H9 (cell line): ENCODE measurements around the gene TGFBRAP1. TPM values are rescaled to one million over a fixed set of nuclear protein-coding genes. Genes with fewer than 3 reads are reported as not detected.

Source experiments
- DNase-seq: peaks from one replicate; pipeline ENCODE4 v3.0.0-alpha.2; 2017
- H2AFZ ChIP-seq: one replicate; pipeline ENCODE4 v1.6.1; 2013; ENCODE audit warnings: mild to moderate bottlenecking, low read length, control low read depth, moderate library complexity
- H2AK5ac ChIP-seq: 2 replicates; pipeline ENCODE4 v1.6.1; 2013; ENCODE audit warnings: low read length, control low read depth, mixed read lengths; ENCODE audit not compliant: insufficient read length
- H2BK120ac ChIP-seq: one replicate; pipeline ENCODE4 v1.6.1; 2013; ENCODE audit warnings: low read depth, mild to moderate bottlenecking, low read length, control low read depth, inconsistent platforms; ENCODE audit not compliant: poor library complexity, severe bottlenecking
- H2BK12ac ChIP-seq: 2 replicates; pipeline ENCODE4 v1.6.1; 2013; ENCODE audit warnings: low read length, control low read depth, mixed read lengths, low read depth; ENCODE audit not compliant: insufficient read length
- H2BK15ac ChIP-seq: 2 replicates; pipeline ENCODE4 v1.6.1; 2013; ENCODE audit warnings: low read depth, low read length, control low read depth
- H2BK20ac ChIP-seq: one replicate; pipeline ENCODE4 v1.6.1; 2013; ENCODE audit warnings: low read depth, mild to moderate bottlenecking, low read length, control low read depth, inconsistent platforms; ENCODE audit not compliant: poor library complexity, severe bottlenecking
- H2BK5ac ChIP-seq: 2 replicates; pipeline ENCODE4 v1.6.1; 2013; ENCODE audit warnings: low read length, control low read depth, mixed read lengths; ENCODE audit not compliant: insufficient read length
- H3K14ac ChIP-seq: 2 replicates; pipeline ENCODE4 v1.6.1; 2013; ENCODE audit warnings: low read length, control low read depth; ENCODE audit not compliant: insufficient read depth
- H3K18ac ChIP-seq: 2 replicates; pipeline ENCODE4 v1.6.1; 2013; ENCODE audit warnings: low read depth, mild to moderate bottlenecking, mixed read lengths, low read length, control low read depth; ENCODE audit not compliant: insufficient read length
- H3K23ac ChIP-seq: 2 replicates; pipeline ENCODE4 v1.6.1; 2013; ENCODE audit warnings: low read length, control low read depth, mixed read lengths, low read depth; ENCODE audit not compliant: insufficient read length
- H3K23me2 ChIP-seq: 2 replicates; pipeline ENCODE4 v1.6.1; 2013; ENCODE audit warnings: low read depth, mild to moderate bottlenecking, mixed read lengths, low read length, control low read depth; ENCODE audit not compliant: insufficient read length, poor library complexity, severe bottlenecking
- H3K27ac ChIP-seq: 2 replicates; pipeline ENCODE4 v1.5.1; 2013; ENCODE audit warnings: low read length, control low read depth, mixed read lengths, low read depth; ENCODE audit not compliant: insufficient read length
- H3K27me3 ChIP-seq: 2 replicates; pipeline ENCODE4 v1.6.1; 2013; ENCODE audit warnings: low read length, control low read depth, inconsistent platforms; ENCODE audit not compliant: insufficient read depth
- H3K4ac ChIP-seq: 2 replicates; pipeline ENCODE4 v1.6.1; 2013; ENCODE audit warnings: low read depth, mild to moderate bottlenecking, control low read depth, inconsistent platforms, low read length, moderate library complexity
- H3K4me1 ChIP-seq: 2 replicates; pipeline ENCODE4 v1.6.1; 2013; ENCODE audit warnings: low read length, control low read depth, inconsistent platforms; ENCODE audit not compliant: insufficient read depth
- H3K4me2 ChIP-seq: 2 replicates; pipeline ENCODE4 v1.6.1; 2013; ENCODE audit warnings: low read length, control low read depth, mixed read lengths; ENCODE audit not compliant: insufficient read length, insufficient read depth
- H3K56ac ChIP-seq: 2 replicates; pipeline ENCODE4 v1.6.1; 2013; ENCODE audit warnings: low read depth, mild to moderate bottlenecking, mixed read lengths, low read length, control low read depth; ENCODE audit not compliant: insufficient read length
- H3K79me1 ChIP-seq: 2 replicates; pipeline ENCODE4 v1.6.1; 2013; ENCODE audit warnings: low read depth, mild to moderate bottlenecking, moderate library complexity, low read length, control low read depth, inconsistent platforms; ENCODE audit not compliant: insufficient read depth, poor library complexity, severe bottlenecking
- H3K79me2 ChIP-seq: 2 replicates; pipeline ENCODE4 v1.6.1; 2013; ENCODE audit warnings: low read length, control low read depth, inconsistent platforms; ENCODE audit not compliant: insufficient read depth
- H3K9ac ChIP-seq: 2 replicates; pipeline ENCODE4 v1.6.1; 2013; ENCODE audit warnings: low read length, control low read depth, mixed read lengths; ENCODE audit not compliant: insufficient read length; ENCODE audit errors: extremely low read depth
- H3K9me3 ChIP-seq: one replicate; pipeline ENCODE4 v1.6.1; 2013; ENCODE audit warnings: low read depth, low read length, inconsistent platforms; ENCODE audit not compliant: control insufficient read depth
- H3T11ph ChIP-seq: one replicate; pipeline ENCODE4 v1.6.1; 2013; ENCODE audit warnings: mild to moderate bottlenecking, low read length, control low read depth, inconsistent platforms
- H4K20me1 ChIP-seq: one replicate; pipeline ENCODE4 v1.6.1; 2013; ENCODE audit not compliant: control insufficient read depth, insufficient read length, insufficient read depth
- H4K5ac ChIP-seq: 2 replicates; pipeline ENCODE4 v1.6.1; 2013; ENCODE audit warnings: low read depth, mild to moderate bottlenecking, mixed read lengths, low read length, control low read depth; ENCODE audit not compliant: insufficient read length
- H4K8ac ChIP-seq: replicated peaks from 2 replicates; pipeline ENCODE4 v1.6.1; 2013; ENCODE audit warnings: low read length, control low read depth, mixed read lengths, low read depth; ENCODE audit not compliant: insufficient read length
- H4K91ac ChIP-seq: 2 replicates; pipeline ENCODE4 v1.6.1; 2013; ENCODE audit warnings: low read depth, mild to moderate bottlenecking, moderate library complexity, mixed read lengths, low read length, control low read depth; ENCODE audit not compliant: insufficient read length
- H3K27ac Mint-ChIP-seq, 3 experiments: 2 replicates in 2 of 3; 3 replicates in 1 of 3; pipeline ENCODE4 v1.8.0; 2020 to 2021; ENCODE audit warnings: mixed read lengths in 3 of 3, mild to moderate bottlenecking in 1 of 3, moderate library complexity in 1 of 3
- H3K27me3 Mint-ChIP-seq: 2 replicates; pipeline ENCODE4 v1.8.0; 2021; ENCODE audit warnings: low read depth, mild to moderate bottlenecking, moderate library complexity, mixed read lengths
- H3K36me3 Mint-ChIP-seq, 3 experiments: 2 replicates in 2 of 3; 3 replicates in 1 of 3; pipeline ENCODE4 v1.8.0; 2020 to 2021; ENCODE audit warnings: low read depth in 3 of 3, mixed read lengths in 3 of 3; ENCODE audit not compliant: insufficient read depth in 1 of 3
- H3K4me1 Mint-ChIP-seq, 2 experiments: 2 replicates each; pipeline ENCODE4 v1.8.0; 2020; ENCODE audit warnings: mixed read lengths in 2 of 2
- H3K4me3 Mint-ChIP-seq, 2 experiments: 2 replicates in 1 of 2; 3 replicates in 1 of 2; pipeline ENCODE4 v1.8.0; 2020 to 2021; ENCODE audit warnings: mild to moderate bottlenecking in 2 of 2, mixed read lengths in 2 of 2, moderate library complexity in 1 of 2
- H3K9me3 Mint-ChIP-seq, 2 experiments: 2 replicates in 1 of 2; 3 replicates in 1 of 2; pipeline ENCODE4 v1.8.0; 2020; ENCODE audit warnings: mild to moderate bottlenecking in 2 of 2, mixed read lengths in 2 of 2, moderate library complexity in 1 of 2
- CTCF ChIP-seq: fragments of 200-600 bp; sonication (generic); conservative IDR thresholded peaks from 3 replicates; pipeline ENCODE4 v1.8.0; 2021; ENCODE audit warnings: antibody characterized with exemption, mild to moderate bottlenecking
- WGBS: extraction: QIAGEN DNeasy Blood & Tissue Kit; methylation state at CpG from one replicate; pipeline ENCODE4 v1.1.7; 2013; ENCODE audit warnings: missing lambda C conversion rate, low lambda C conversion rate, mixed read lengths; ENCODE audit not compliant: insufficient read length; ENCODE audit errors: extremely low coverage; 5-methylcytosine and 5-hydroxymethylcytosine counted together
- total RNA-seq: library from RNA; stranded (reverse); gene quantifications from 2 replicates; pipeline ENCODE4 v1.2.1, GENCODE V29; 2021

Gene TGFBRAP1
- total RNA-seq, 1 experiment from 2014 or later = 23.6 TPM

GRCh38 chr2:105255979-105256378 is 73.6 kb downstream of the TGFBRAP1 start:
- peaks cover 2 to 12% of the 10 kb centered on the region in 2 experiments; a peak in 3 of 5 replicates for H3K9me3 Mint-ChIP-seq
- H2BK20ac ChIP-seq = no peak overlapping the region
- no peaks in the 10 kb centered on the region for H3K23me2 ChIP-seq
- TF ChIP-seq CTCF = no peak
- no peak overlapping the region for H3K4me3 Mint-ChIP-seq
- no peak overlapping the region for H3K4me2 ChIP-seq
- no peak overlapping the region for H2BK120ac ChIP-seq
- H3K18ac ChIP-seq = peak overlapping the region; percentile 79
- H4K91ac ChIP-seq = no peak overlapping the region
- no peak overlapping the region for H2BK15ac ChIP-seq
- no peak for DNase-seq
- no peaks in the 10 kb centered on the region; a peak in 1 of 7 replicates for H3K36me3 Mint-ChIP-seq
- no peaks in the 10 kb centered on the region for H3K9me3 ChIP-seq
- H2AFZ ChIP-seq = no peak overlapping the region
- H2AK5ac ChIP-seq = no peak overlapping the region
- no peaks in the 10 kb centered on the region for H4K20me1 ChIP-seq
- peaks cover 5% of the 10 kb centered on the region for H3K27me3 Mint-ChIP-seq
- no peaks in the 10 kb centered on the region for H3K79me1 ChIP-seq
- no peak overlapping the region for H3K27ac ChIP-seq
- H3K79me2 ChIP-seq = no peaks in the 10 kb centered on the region
- H4K5ac ChIP-seq = no peak overlapping the region
- H3K14ac ChIP-seq = no peak overlapping the region
- no peak overlapping the region for H4K8ac ChIP-seq
- no peak overlapping the region for H3K23ac ChIP-seq
- H3T11ph ChIP-seq = no peak overlapping the region
- H2BK5ac ChIP-seq = no peak overlapping the region
- H3K56ac ChIP-seq = no peak overlapping the region
- no peaks in the 10 kb centered on the region for H3K27me3 ChIP-seq
- H3K4me1 Mint-ChIP-seq = peaks cover 7 to 9% of the 10 kb centered on the region in 2 experiments; a peak in 3 of 4 replicates
- no CpG with 5 or more reads among the region's 2 CpGs for WGBS
- no peak overlapping the region for H2BK12ac ChIP-seq
- no peak overlapping the region for H3K9ac ChIP-seq
- H3K27ac Mint-ChIP-seq = no peak overlapping the region; a peak in 1 of 7 replicates
- no peak overlapping the region for H3K4ac ChIP-seq
- no peaks in the 10 kb centered on the region for H3K4me1 ChIP-seq
